ENCODE data around the gene BCAR1. TPM values are rescaled to one million over a fixed set of nuclear protein-coding genes. Genes with fewer than 3 reads are reported as not detected.
"Not testable (repeated sequence)": the region's sequence is repeated elsewhere in the genome, so short reads cannot be mapped to it uniquely, and the experiment has no call there.

Gene BCAR1
- total RNA-seq, 1 experiment from 2014 or later, result 9.9 TPM

DNA sequence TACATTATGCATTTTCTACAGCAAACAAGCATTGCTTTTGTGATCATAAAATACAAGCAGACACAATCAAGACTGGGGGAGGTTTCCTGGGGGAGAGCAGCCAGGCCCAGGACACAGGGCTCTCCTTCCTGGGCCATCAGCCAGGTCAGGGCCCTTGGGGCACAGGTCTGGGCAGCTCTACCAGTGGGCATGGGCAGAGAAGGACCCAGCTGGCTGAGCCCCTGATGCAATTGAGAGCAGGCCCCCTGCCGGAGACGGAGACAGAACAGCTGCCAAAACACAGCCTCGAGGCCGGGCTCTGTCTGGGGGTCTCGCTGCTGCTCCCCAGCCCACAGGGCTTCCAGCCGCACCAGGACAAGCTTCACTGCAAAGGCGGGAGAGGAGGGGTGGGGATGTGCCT lies 10.8 kb downstream of the BCAR1 start:
- DNase-seq (ENCODE audit: extremely low read depth, low read depth), result not testable (repeated sequence)

DNA sequence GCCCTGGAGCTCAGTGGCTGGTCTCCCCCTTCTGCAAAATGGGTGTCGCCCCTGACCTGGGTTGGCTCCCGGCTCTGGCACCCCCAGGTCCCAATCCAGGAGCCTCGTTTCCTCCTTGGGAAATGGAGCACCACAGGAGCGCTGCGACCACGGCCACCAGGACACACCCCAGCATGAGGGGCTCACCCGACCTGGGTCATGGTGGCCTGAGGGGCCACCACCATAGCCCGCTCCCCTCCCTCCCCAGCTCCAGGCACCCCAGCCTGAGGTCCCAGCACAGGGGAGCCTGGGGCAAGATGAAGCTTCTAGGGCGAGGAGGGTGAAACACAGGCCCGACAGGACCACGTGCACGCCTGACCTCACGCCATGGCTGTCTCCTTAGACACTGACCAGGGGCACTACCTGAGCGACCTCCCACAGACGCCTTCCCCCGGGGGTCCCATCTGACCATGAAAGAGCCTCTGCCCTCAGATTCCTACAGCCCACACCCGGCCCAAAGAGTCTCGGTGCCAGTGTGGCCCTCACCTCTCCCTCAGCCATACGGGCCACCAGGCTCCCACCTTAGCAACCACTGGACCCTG lies 11.8 kb downstream of the BCAR1 start:
- DNase-seq (ENCODE audit: extremely low read depth, low read depth), result no peak

DNA sequence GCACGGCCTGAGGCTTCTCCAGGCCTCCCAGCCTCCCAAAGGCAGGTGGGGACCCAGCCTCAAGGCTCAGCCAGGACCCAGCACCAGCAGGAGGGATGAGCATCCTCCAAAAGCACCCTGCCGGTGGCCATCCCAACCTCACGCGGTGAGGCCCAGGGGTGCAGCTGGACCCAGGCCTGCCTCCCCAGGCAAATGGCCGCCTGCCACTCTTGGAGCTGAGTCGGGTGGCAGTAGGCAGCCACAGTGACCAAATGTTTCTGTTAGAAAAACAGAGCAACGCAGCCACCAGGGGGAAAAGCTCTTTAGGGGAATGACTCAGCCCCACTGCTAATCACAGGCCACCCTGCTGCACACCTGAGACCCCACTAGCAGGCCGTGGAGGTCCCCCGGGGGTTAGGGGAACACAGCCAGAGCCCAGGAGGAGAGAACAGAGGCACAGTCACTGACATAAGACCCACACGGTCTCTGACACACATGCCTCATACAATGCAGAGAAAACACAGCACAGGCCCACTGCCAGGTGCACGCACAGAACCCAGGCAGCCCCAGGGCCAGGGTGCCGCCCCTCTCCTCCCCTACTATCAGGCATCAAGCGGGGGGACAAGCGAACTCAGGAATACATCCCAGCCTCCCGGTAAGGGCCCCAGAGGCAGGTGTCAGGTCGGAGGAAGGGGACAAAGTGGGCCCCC lies 12.4 kb downstream of the BCAR1 start:
- DNase-seq (ENCODE audit: extremely low read depth, low read depth), result no peak

DNA sequence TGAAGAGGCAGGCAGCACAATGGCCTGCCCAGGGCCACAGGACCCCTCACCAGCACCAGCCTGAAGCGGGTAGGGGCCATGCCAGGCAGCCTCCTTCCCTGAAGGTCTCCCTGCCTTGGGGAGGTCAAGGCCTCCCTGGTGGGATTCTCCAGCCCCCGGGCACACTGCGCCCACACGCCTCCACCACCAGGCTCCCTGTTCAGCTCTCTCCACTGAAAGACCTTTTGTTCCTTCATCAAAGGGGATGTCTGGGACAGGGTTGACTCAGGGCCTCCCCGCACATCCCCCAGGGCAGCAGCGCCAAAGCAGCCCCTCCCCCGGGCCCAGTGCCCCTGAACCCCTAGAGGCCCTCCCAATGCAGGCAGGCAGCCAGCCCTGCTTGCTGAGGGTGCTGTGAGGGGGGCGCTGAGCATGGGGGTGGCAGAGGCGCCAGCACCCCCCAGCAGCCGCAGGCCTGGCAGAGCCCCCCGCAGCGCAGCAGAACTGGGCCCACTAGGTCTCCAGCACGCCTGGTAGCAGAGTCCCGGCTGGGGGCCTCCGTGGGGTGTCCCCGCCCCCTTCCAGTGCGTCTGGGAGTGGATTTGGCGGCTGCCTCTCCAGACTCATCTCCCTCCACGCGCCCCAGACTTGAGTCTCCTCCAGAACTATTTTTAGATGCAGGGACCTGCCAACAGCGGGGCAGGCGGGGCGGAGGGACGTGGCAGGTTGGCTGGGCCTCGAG lies 13.1 kb downstream of the BCAR1 start:
- DNase-seq (ENCODE audit: extremely low read depth, low read depth), result no peak

DNA sequence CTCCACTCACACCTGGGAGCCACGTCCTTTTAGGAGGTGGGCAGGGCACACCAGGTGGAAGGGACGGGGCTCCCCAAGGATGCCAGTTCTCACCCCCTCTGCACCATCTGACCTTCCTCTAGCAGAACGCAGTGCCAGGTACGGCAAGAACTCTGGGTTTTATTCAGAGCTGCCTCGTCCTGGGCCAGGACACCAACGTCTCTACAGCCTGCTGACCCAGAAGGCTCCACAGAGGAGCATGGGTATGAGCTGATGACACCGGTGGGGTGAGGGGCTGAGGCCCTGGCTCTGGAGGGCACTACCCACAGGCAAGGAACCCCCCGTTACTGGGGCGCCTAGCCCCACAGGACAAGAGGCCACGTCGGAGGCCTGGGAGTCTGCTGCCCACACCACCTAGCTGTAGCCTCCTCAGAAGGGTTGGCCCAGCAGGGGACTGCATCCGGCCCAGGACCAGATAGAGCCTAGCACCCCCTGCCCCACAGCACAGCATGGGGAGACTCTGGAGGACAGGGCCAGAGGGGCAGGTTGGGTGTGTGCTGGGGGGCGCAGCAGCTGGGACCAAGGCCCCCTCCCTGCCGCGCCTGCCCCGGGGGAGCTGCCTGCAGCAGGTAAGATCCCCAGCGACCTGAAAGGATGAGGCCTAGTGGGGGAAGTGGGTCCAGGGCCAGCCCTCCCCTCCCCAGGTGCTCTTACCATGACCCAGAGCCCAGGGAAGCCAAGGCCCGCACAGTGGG lies 13.9 kb downstream of the BCAR1 start:
- DNase-seq (ENCODE audit: extremely low read depth, low read depth), result no peak

DNA sequence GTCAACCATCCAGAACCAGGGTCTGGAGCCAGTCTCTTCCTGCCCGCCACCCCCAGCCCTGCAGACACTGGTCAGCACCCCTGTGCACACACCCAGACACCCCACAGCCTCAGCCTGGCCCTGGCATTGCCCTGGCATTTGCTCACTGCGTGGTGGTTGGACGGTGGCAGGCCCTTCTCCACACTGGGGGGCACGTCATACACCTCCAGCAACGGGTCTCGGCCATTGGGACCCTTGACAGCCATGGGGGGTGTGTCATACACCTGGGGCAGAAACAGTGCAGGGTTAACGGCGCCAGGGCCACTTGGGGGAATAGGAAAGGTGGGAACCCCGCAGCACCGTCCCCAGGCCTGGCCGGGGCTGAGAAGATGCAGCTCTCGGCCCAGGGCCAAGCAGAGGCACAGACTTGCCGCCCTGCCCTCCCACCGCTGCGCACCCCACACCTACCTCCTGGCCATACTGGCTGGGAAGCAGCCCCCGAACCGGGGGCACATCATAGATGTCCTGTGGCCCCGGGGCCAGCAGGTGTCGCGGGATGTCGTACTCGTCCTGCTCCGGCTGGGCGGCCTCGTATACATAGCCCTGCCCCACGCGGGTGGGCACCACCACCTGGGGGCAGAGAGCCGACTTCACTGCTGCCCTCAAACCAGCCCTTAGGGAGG lies 14.6 kb downstream of the BCAR1 start:
- no peak for DNase-seq (ENCODE audit: extremely low read depth, low read depth)

DNA sequence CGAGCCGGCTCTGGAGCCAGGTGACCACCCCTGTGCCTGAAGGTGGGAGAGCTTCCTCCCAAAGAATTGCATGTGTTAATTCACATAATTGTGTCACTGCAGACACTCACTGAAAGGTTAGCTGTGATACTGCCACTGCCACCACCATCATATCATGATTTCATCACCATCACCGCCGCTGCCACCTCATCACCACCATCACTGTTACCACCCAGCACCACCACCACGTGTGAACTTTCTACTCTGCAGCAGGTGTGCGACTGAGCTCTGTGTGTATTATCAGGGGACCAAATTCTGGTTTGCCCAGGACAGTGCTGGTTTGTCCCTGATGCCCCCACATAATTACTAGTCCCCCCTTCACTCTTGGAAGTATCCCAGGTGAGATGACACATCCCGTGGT lies 15.2 kb downstream of the BCAR1 start:
- DNase-seq (ENCODE audit: extremely low read depth, low read depth), result no peak

DNA sequence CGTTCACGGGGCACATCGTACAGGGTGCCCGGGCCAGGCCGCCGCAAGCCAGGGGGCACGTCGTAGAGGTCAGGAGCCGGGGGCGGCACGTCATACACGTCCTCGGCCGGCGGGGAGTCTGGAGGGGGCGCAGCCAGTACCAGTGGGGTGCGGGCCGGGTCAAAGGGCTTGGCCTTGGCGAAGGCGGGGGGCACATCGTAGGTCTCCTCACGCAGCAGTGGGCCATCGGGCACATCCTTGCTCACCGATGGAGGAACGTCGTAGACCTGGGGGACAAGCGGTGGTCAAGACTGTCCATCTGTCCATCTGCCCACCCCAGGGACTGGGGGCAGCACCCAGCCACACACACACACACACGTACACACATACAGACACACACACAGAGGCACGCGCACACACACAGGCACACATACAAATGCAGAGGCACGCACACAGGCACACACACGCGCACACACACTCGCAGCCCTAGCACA lies 15.7 kb downstream of the BCAR1 start:
- no peak for DNase-seq (ENCODE audit: extremely low read depth, low read depth)

DNA sequence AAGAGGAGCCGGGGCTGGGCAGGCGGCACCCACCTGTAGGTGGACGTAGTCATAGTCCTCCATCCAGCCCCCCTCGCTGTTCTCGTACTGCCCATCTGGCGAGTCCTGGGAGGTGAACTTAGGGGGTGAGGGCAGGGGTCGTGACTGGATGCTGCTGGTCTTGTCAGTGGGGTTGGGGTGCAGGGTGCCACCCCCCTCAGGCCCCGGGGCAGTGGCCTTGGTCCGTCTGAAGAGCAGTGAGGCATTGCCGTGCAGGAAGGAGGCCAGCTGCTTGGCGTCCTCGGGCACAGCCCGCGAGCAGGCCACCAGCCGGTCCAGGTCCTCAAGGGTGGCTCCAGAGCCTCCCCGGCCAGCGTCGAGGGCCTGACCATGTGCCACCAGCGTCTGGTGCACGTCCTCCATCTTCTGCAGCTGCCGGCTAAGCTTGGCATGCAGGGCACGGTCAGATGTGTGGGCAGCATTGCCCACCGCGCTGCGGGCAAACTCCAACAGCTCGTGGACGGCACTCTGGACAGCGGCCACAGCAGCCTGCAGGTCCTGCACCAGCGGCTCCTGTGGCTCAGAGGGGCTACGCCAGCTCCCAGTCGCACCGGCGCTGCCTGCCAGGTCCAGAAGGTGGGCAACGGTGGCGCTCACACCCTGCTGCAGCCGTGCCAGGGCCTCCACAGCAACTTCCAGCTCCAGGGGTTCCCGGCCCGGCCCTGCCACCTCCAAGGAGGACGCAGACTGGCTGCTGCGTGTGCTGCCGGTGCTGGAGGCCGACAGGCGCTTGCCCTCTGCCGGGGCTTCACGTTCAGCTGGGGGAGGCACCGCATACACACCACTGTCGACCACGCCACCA lies 16.3 kb downstream of the BCAR1 start:
- DNase-seq (ENCODE audit: extremely low read depth, low read depth), result no peak

DNA sequence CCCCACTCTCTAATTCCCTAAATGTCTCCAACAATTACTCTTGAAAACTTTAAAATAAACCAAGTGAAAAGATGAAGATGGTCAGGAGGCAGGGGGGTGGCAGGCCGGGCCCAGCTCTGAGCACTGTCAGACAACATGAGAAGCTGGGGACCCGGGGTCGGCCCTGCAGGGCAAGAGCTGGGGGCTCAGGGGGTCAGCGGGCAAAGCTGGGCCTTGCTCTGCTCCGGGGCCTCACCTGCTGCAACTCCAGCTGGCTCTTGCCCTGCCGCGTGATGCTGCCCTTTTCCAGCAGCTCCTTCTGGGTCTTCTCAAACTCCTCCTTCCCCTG lies 17.8 kb downstream of the BCAR1 start:
- no peak for DNase-seq (ENCODE audit: extremely low read depth, low read depth)

DNA sequence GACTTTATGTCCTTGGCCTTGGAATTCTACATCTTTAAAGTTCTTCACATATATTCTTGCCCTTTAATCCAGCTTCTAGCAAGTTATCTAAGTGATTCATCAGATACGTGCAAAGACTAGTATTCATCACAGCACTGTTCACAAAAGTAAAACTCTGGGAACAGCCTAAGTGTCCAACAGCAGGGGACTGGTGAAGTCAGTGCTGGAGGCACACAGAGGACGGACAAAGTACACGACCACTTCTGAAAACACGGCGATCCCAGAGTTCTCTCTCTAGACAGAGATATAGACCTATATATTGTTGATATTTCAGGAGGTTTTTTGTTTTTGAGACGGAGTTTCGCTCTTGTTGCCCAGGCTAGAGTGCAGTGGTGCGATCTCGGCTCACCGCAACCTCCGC lies 19.9 kb downstream of the BCAR1 start:
- no peak for DNase-seq (ENCODE audit: extremely low read depth, low read depth)

DNA sequence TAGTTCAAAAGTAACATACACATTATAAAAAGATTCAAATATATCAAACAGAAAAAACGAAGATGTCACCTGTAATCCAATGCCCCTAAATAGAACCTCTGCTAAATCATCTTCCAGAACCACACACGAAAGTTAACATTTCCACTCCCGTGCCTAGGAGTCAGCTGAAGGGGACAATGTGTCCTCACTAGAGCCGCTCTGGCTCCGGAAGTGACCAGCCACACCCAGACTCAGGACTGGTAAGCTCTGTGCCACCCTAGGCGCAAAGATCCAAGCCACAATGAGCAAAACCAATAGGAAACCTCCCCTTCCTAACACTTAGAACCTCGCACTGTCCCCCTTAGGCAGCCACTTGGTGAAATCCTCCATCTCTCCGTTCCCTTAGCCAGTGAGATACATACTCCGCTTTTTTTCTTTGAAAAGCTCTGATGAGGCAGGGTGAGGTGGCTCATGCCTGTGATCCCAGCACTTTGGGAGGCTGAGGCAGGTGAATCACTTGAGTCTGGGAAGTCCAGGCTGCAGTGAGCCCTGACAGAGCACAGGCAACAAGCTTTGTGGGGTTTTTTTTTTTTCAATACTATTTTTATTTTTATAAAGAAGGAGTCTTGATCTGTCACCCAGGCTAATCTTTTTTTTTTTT lies 20.8 kb downstream of the BCAR1 start:
- no peak for DNase-seq (ENCODE audit: extremely low read depth, low read depth)

DNA sequence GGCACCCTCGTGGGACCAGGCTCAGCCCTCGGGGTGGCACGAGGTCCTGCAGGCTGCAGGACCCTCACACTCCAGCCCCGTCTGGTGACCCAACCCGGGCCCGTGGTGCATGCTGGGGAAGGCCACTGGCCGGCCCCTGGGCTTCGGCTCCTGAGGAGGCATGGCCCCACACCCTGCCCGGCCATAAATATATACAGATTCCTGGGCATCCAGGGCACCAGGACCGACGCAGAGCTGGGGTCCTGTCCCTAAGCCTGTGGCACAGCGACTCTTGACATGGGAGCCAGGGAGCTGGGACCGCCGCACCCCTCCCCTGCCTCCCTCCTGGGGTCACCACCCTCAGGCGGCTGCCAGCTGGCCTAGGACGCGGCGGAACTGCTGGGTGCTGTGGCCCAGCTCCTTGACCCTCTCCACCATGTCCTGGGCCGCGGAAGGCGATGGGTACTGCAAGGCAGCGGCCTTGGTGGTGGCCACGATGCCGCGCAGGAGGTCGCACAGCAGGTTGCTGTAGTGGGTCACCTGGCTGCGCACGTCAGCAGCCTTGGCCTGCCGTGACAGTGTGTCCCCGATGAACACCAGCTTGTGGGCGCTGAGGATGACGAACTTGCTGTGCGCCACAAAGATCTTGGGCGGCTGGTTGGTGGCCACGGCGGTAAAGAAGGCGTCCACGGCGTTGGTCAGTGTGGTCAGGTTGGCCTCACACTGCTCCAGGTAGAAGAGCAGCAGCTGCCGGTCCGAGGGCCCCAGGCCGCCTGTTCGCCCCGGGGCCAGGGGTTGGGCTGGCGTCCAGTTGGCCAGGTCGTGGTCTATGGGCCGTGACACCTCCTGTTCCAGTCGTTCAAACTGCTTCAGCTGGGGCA lies 22.0 kb downstream of the BCAR1 start:
- no peak for DNase-seq (ENCODE audit: extremely low read depth, low read depth)

DNA sequence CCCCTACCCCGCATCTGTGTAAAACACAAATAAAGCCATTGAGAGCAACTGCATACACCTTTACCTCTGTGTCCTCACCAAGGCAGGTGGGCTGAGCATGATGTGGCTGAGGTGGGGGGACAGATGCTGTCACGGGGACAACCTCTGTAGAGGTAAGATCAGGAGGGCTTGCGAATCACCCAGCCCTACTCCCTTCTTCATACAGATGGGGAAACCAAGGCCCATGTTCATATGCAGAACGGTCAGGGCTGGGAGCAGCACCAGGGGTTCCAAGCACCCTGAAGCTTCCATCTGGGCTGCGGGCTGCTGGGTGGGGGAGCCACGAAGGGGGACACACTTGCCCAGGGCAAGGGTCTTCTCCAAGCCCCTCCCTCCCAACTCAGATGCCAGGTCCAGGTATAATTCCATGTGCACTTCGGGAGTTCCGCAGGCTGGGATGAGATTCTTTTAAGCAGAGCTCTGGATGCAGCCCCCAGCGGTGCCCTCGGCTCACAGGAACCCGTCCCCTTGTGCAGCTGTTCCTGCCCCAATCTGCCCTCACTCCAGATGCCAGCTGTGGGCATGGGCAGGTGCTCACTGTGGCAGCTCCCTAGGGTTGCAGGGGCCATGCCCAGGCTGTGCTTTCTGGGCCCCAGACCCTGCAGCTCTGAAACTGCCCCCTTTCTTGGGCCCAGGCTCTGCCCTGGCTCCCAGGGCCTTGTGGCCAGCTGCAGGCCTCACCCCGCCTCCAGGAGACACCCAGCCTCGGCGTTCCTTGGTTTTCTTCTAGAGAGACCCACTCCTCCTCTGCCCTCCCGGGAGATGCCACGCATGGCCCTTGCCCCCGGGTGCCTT lies 23.1 kb downstream of the BCAR1 start:
- no peak for DNase-seq (ENCODE audit: extremely low read depth, low read depth)

DNA sequence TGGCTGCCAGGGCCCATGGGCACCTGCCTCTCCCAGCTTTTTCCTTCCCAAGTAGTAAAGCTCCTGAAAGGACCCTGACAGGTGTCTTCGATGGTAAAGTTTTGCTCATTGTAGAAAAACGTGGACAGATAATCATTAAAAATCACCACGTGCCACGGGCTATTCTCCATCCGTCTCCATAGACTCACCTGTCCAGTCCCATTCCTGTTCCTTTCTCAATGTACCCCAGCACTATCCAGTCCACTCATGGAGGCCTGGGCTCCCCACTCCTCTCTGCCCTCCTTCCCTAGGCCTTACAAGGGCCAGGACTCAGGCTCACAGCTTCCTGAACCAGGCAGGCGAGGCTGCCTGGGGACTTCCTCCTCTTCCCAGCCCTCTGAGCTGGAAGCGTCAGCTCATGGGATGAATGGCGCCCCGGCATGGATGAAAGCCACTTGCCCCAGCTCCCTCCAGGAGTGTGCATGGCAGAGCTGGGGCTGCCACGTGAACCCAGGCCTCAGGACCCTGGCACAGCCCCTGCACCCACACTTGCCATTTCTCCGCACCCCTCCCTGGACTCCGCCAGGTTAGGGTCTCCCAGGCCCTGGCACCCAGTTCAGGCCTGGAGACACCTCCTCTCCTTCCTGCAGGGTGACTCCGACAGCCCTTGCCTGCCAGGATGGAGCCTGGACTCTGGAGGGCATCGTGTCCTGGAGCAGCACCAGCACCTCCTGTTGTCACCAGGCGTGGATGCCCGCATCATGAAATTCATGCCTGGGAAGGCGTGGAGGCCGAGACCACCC lies 23.9 kb downstream of the BCAR1 start:
- no peak for DNase-seq (ENCODE audit: extremely low read depth, low read depth)

DNA sequence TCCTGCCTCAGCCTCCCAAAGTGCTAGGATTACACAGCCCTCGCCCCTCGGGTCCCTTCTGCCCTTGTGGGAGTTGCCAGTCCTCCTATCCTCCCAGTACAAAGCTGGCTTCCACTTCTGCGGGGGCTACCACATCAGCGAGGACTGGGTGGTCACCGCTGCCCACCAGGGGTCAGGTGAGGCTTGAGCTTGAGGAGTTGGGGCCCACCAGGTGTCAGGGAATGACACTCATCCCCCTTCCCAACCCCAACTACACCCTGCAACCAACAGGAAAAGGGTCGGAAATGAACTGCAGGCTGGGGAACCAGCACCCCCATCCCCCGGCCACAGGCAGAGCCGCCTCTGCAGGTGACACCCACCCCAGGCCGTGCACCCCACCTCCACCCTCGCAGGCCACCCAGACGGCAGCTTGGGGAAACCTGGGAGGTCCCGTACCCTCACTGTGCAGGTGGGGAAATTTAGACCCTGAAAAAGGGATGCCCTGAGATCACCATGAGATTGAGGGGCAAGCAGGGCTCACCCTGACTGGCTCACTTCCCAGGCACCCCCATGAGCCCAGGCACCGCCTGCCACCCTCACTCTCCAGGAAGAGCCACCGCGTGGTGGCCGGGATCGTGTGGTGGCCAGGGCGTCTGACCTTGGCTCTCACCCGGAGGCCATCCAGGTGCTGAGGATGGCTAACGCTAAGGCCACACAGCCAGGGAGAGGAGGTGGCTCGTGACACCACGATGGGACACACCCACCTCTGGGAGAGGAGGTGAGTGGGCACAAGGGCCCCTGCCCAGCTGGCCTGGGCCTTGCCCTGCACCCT lies 24.7 kb downstream of the BCAR1 start:
- DNase-seq (ENCODE audit: extremely low read depth, low read depth), result no peak

Data from NCI-H460 (cell line).